HUES6 (cell line): ENCODE results near the gene SH2D3A.
A peak's percentile ranks its signal among the peaks of the same experiment; 100 is the strongest.
"Not testable (repeated sequence)": the region's sequence is repeated elsewhere in the genome, so short reads cannot be mapped to it uniquely, and the experiment has no call there.

Source experiments
- H3K27ac ChIP-seq: 2 replicates; pipeline ENCODE4 v1.7.0; 2013; ENCODE audit warnings: low read depth, mild to moderate bottlenecking, low read length, inconsistent platforms
- H3K27me3 ChIP-seq: 2 replicates; pipeline ENCODE4 v1.6.1; 2013; ENCODE audit warnings: low read length; ENCODE audit not compliant: control insufficient read depth, insufficient read depth
- H3K36me3 ChIP-seq: 2 replicates; pipeline ENCODE4 v1.6.1; 2013; ENCODE audit warnings: low read length; ENCODE audit not compliant: control insufficient read depth, insufficient read depth
- H3K4me1 ChIP-seq: 2 replicates; pipeline ENCODE4 v1.6.1; 2013; ENCODE audit warnings: low read length; ENCODE audit not compliant: control insufficient read depth, insufficient read depth
- H3K4me3 ChIP-seq: 2 replicates; pipeline ENCODE4 v1.5.1; 2013; ENCODE audit warnings: low read depth, low read length
- H3K9ac ChIP-seq: one replicate; pipeline ENCODE4 v1.6.1; 2013; ENCODE audit warnings: mild to moderate bottlenecking, low read length
- H3K9me3 ChIP-seq: 2 replicates; pipeline ENCODE4 v1.6.1; 2013; ENCODE audit warnings: low read depth, low read length; ENCODE audit not compliant: control insufficient read depth, insufficient read depth

SH2D3A gene

GRCh38 chr19:6802336-6803035 is 35.3 kb upstream of the SH2D3A start:
- Histone ChIP-seq H3K36me3 (no peaks in the 10 kb centered on the region), H3K4me1 (peaks cover 17% of the 10 kb centered on the region), H3K27me3 (no peaks in the 10 kb centered on the region), H3K9ac (peak overlapping the region; percentile 5), H3K4me3 (no peak overlapping the region), H3K27ac (no peak overlapping the region), H3K9me3 (peaks cover 3% of the 10 kb centered on the region; the same call in 1 of the 2 replicates)

GRCh38 chr19:6801485-6802086 is 34.4 kb upstream of the SH2D3A start:
- Histone ChIP-seq H3K9me3 (peaks cover 3% of the 10 kb centered on the region; the same call in 1 of the 2 replicates), H3K9ac (peak overlapping the region; percentile 71), H3K4me3 (peak overlapping the region; percentile 46), H3K36me3 (no peaks in the 10 kb centered on the region), H3K27me3 (no peaks in the 10 kb centered on the region), H3K27ac (peak overlapping the region; percentile 84), H3K4me1 (peaks cover 17% of the 10 kb centered on the region)

- Histone ChIP-seq H3K36me3 (no peaks in the 10 kb centered on the region), H3K9me3 (0 out of 2 replicates have a peak, but pooled peaks cover 2% of the 10 kb centered on the region), H3K27ac (peak overlapping the region; percentile 84), H3K4me1 (peaks cover 17% of the 10 kb centered on the region), H3K27me3 (no peaks in the 10 kb centered on the region), H3K4me3 (peak overlapping the region; percentile 31; the same call in 1 of the 2 replicates), H3K9ac (peak overlapping the region; percentile 56)
Observed at GRCh38 chr19:6800991-6801484, 33.8 kb upstream of the SH2D3A start.

GRCh38 chr19:6800160-6800790 is 33.0 kb upstream of the SH2D3A start:
- H3K27me3 ChIP-seq, H3K27ac ChIP-seq, H3K9me3 ChIP-seq, H3K4me3 ChIP-seq, H3K36me3 ChIP-seq, H3K9ac ChIP-seq: not testable (repeated sequence)
- H3K4me1 ChIP-seq, result peaks cover 17% of the 10 kb centered on the region

- peaks cover 16% of the 10 kb centered on the region for H3K9me3 ChIP-seq
- H3K9ac ChIP-seq, result no peak overlapping the region
- H3K4me3 ChIP-seq, result no peak overlapping the region
- no peak overlapping the region for H3K27ac ChIP-seq
- H3K4me1 ChIP-seq, result peaks cover 17% of the 10 kb centered on the region
- no peaks in the 10 kb centered on the region for H3K36me3 ChIP-seq
- no peaks in the 10 kb centered on the region for H3K27me3 ChIP-seq
Observed at GRCh38 chr19:6797646-6798045, 30.4 kb upstream of the SH2D3A start.

- peaks cover 6% of the 10 kb centered on the region for H3K4me1 ChIP-seq
- peaks cover 17% of the 10 kb centered on the region for H3K9me3 ChIP-seq
- no peak overlapping the region for H3K9ac ChIP-seq
- no peaks in the 10 kb centered on the region for H3K27me3 ChIP-seq
- H3K36me3 ChIP-seq, result no peaks in the 10 kb centered on the region
- no peak overlapping the region for H3K27ac ChIP-seq
- no peak overlapping the region for H3K4me3 ChIP-seq
Observed at GRCh38 chr19:6796278-6796677, 29.0 kb upstream of the SH2D3A start.

- Histone ChIP-seq H3K27ac (no peak overlapping the region), H3K9ac (no peak overlapping the region), H3K36me3 (no peaks in the 10 kb centered on the region), H3K4me1 (no peaks in the 10 kb centered on the region), H3K9me3 (peaks cover 30% of the 10 kb centered on the region), H3K27me3 (no peaks in the 10 kb centered on the region), H3K4me3 (no peak overlapping the region)
Observed at GRCh38 chr19:6794686-6795431, 27.6 kb upstream of the SH2D3A start.

- Histone ChIP-seq H3K36me3 (no peaks in the 10 kb centered on the region), H3K27ac (no peak overlapping the region), H3K9me3 (peaks cover 30% of the 10 kb centered on the region), H3K27me3 (no peaks in the 10 kb centered on the region), H3K4me3 (no peak overlapping the region), H3K4me1 (no peaks in the 10 kb centered on the region), H3K9ac (no peak overlapping the region)
Observed at GRCh38 chr19:6793973-6794372, 26.7 kb upstream of the SH2D3A start.

- Histone ChIP-seq H3K36me3 (no peaks in the 10 kb centered on the region), H3K4me3 (no peak overlapping the region), H3K9ac (no peak overlapping the region), H3K27ac (no peak overlapping the region), H3K4me1 (no peaks in the 10 kb centered on the region), H3K9me3 (peaks cover 30% of the 10 kb centered on the region), H3K27me3 (no peaks in the 10 kb centered on the region)
Observed at GRCh38 chr19:6793411-6793810, 26.2 kb upstream of the SH2D3A start.

GRCh38 chr19:6791237-6791636 is 24.0 kb upstream of the SH2D3A start:
- Histone ChIP-seq H3K4me1 (no peaks in the 10 kb centered on the region), H3K4me3 (no peak overlapping the region), H3K36me3 (no peaks in the 10 kb centered on the region), H3K9ac (no peak overlapping the region), H3K9me3 (peaks cover 29% of the 10 kb centered on the region), H3K27me3 (no peaks in the 10 kb centered on the region), H3K27ac (no peak overlapping the region)
